IMR-90 (cell line): Measurements from ENCODE around the gene AKAP6. TPM values are rescaled to one million over a fixed set of nuclear protein-coding genes. Genes with fewer than 3 reads are reported as not detected.

ENCODE experiments used
- ATAC-seq: fragments of 200-7000 bp; cut with Tn5 transposase; 2 replicates; pipeline ENCODE4 v1.9.1; 2020; ENCODE audit warnings: low read depth, mild to moderate bottlenecking, moderate library complexity
- BruUV-seq: library from RNA; stranded (reverse); fragments of 400-500 nt; replicated peaks from 2 replicates; lab custom pipeline; 2021; lab: Mats Ljungman, UMichigan
- CTCF ChIA-PET: fragments of 300-600 bp; formaldehyde crosslinking; extraction: SDS; loops from one replicate; lab custom pipeline; 2021; ENCODE audit warnings: antibody characterized with exemption; lab: Yijun Ruan, JAX
- POLR2A ChIA-PET: fragments of 300-600 bp; sonication (Branson Sonifier 250); formaldehyde crosslinking; loops from one replicate; lab custom pipeline; 2022; ENCODE audit warnings: antibody characterized with exemption; ENCODE audit not compliant: unreplicated experiment; lab: Charles Lee
- DNase-seq: peaks from one replicate; pipeline ENCODE4 v3.0.0; 2013
- H2AFZ ChIP-seq: replicated peaks from 2 replicates; pipeline ENCODE3; 2013; ENCODE audit warnings: low read length, mild to moderate bottlenecking; ENCODE audit not compliant: poor library complexity
- H2AK5ac ChIP-seq: 2 replicates; pipeline ENCODE4 v1.6.1; 2013; ENCODE audit warnings: low read depth, low read length, inconsistent platforms
- H2AK9ac ChIP-seq: replicated peaks from 2 replicates; pipeline ENCODE3; 2013; ENCODE audit warnings: mild to moderate bottlenecking, low read depth, low read length, moderate library complexity; ENCODE audit not compliant: poor library complexity
- H2BK120ac ChIP-seq: 2 replicates; pipeline ENCODE4 v1.6.1; 2013; ENCODE audit warnings: low read depth, low read length, inconsistent platforms
- H2BK15ac ChIP-seq: 3 replicates; pipeline ENCODE4 v1.6.1; 2013; ENCODE audit warnings: low read depth, low read length, inconsistent platforms
- H2BK20ac ChIP-seq: 2 replicates; pipeline ENCODE4 v1.6.1; 2013; ENCODE audit warnings: low read depth, mild to moderate bottlenecking, inconsistent platforms, low read length, moderate library complexity
- H2BK5ac ChIP-seq: 2 replicates; pipeline ENCODE4 v1.6.1; 2013; ENCODE audit warnings: mild to moderate bottlenecking, low read depth, low read length, inconsistent platforms; ENCODE audit not compliant: poor library complexity, severe bottlenecking
- H3K14ac ChIP-seq: replicated peaks from 2 replicates; pipeline ENCODE4 v1.6.1; 2013; ENCODE audit warnings: low read depth, low read length, inconsistent platforms
- H3K18ac ChIP-seq: 2 replicates; pipeline ENCODE4 v1.6.1; 2013; ENCODE audit warnings: low read depth, low read length, control low read depth
- H3K23ac ChIP-seq: 2 replicates; pipeline ENCODE4 v1.6.1; 2013; ENCODE audit warnings: low read depth, low read length, inconsistent platforms
- H3K27ac ChIP-seq: 2 replicates; pipeline ENCODE4 v1.5.1; 2013; ENCODE audit warnings: mild to moderate bottlenecking, control low read depth, low read length; ENCODE audit not compliant: insufficient read depth
- H3K27me3 ChIP-seq: 2 replicates; pipeline ENCODE4 v1.6.1; 2013; ENCODE audit warnings: low read length; ENCODE audit not compliant: control insufficient read depth, insufficient read depth
- H3K36me3 ChIP-seq: 2 replicates; pipeline ENCODE4 v1.6.1; 2013; ENCODE audit warnings: low read length, mixed read lengths; ENCODE audit not compliant: control insufficient read depth, insufficient read depth
- H3K4ac ChIP-seq: 2 replicates; pipeline ENCODE4 v1.6.1; 2013; ENCODE audit warnings: low read depth, low read length, inconsistent platforms
- H3K4me1 ChIP-seq: 2 replicates; pipeline ENCODE4 v1.6.1; 2013; ENCODE audit warnings: low read length, mixed read lengths; ENCODE audit not compliant: control insufficient read depth, insufficient read depth
- H3K4me2 ChIP-seq: 2 replicates; pipeline ENCODE4 v1.6.1; 2013; ENCODE audit warnings: low read depth, mild to moderate bottlenecking, control low read depth, low read length, moderate library complexity
- H3K4me3 ChIP-seq: 2 replicates; pipeline ENCODE4 v1.5.1; 2013; ENCODE audit warnings: low read depth, mild to moderate bottlenecking, control low read depth, low read length, moderate library complexity; ENCODE audit not compliant: insufficient read depth
- H3K56ac ChIP-seq: 2 replicates; pipeline ENCODE4 v1.6.1; 2013; ENCODE audit warnings: low read length, inconsistent platforms; ENCODE audit not compliant: insufficient read depth; ENCODE audit errors: extremely low read depth
- H3K79me1 ChIP-seq, 2 experiments: 2 replicates each; pipeline ENCODE4 v1.6.1; 2013; ENCODE audit warnings: low read length in 2 of 2, inconsistent platforms in 1 of 2, low read depth in 1 of 2
- H3K9ac ChIP-seq: 2 replicates; pipeline ENCODE4 v1.6.1; 2013; ENCODE audit warnings: low read depth, low read length, control low read depth
- H3K9me1 ChIP-seq: 2 replicates; pipeline ENCODE4 v1.6.1; 2013; ENCODE audit warnings: low read length, inconsistent platforms; ENCODE audit not compliant: insufficient read depth
- H3K9me3 ChIP-seq: 2 replicates; pipeline ENCODE4 v1.6.1; 2013; ENCODE audit warnings: low read length; ENCODE audit not compliant: control insufficient read depth, insufficient read depth
- H4K20me1 ChIP-seq: 2 replicates; pipeline ENCODE4 v1.6.1; 2013; ENCODE audit warnings: low read length, inconsistent platforms; ENCODE audit not compliant: insufficient read depth
- H4K5ac ChIP-seq: 2 replicates; pipeline ENCODE4 v1.6.1; 2013; ENCODE audit warnings: mild to moderate bottlenecking, low read depth, low read length, control low read depth
- H4K8ac ChIP-seq, 2 experiments: 2 replicates each; pipeline ENCODE4 v1.6.1; 2013; ENCODE audit warnings: low read depth in 2 of 2, low read length in 2 of 2, control low read depth in 1 of 2, inconsistent platforms in 1 of 2
- H4K91ac ChIP-seq: 2 replicates; pipeline ENCODE4 v1.6.1; 2013; ENCODE audit warnings: low read depth, low read length, inconsistent platforms; ENCODE audit not compliant: insufficient read depth
- CEBPB ChIP-seq: IDR thresholded peaks from 2 replicates; pipeline ENCODE4 v1.6.1; 2012; ENCODE audit warnings: low read depth, low read length, improper control_type of control experiment
- MAZ ChIP-seq: IDR thresholded peaks from 2 replicates; pipeline ENCODE4 v1.6.1; 2012; ENCODE audit warnings: low read depth, mild to moderate bottlenecking, low read length, improper control_type of control experiment, moderate library complexity, borderline replicate concordance
- MXI1 ChIP-seq: IDR thresholded peaks from 2 replicates; pipeline ENCODE4 v1.6.1; 2012; ENCODE audit warnings: low read depth, mild to moderate bottlenecking, low read length, moderate library complexity, borderline replicate concordance
- NFE2L2 ChIP-seq: fragments of 150-350 bp; IDR thresholded peaks from 2 replicates; pipeline ENCODE4 v1.6.1; 2016; ENCODE audit warnings: low read depth, mild to moderate bottlenecking, low read length
- SMC3 ChIP-seq: fragments of 150-350 bp; IDR thresholded peaks from 2 replicates; pipeline ENCODE4 v1.6.1; 2016; ENCODE audit warnings: low read depth, mild to moderate bottlenecking, antibody characterized with exemption, low read length, moderate library complexity
- WGBS, 2 experiments: methylation state at CpG; one replicate each; pipeline versions ENCODE4 v1.1.5 to v1.1.7; 2013; ENCODE audit warnings: missing lambda C conversion rate in 2 of 2; ENCODE audit not compliant: insufficient read length in 1 of 2; ENCODE audit errors: extremely low coverage in 2 of 2; 5-methylcytosine and 5-hydroxymethylcytosine counted together
- dilution Hi-C: fragments of 300-500 bp; cut with HindIII; formaldehyde crosslinking; loops from one replicate; pipeline ENCODE4 v1.14.3; 2018; ENCODE audit warnings: low sequenced_read_pairs; ENCODE audit not compliant: unreplicated experiment
- in situ Hi-C: fragments of 300-500 bp; cut with MboI; formaldehyde crosslinking; loops from 3 replicates; pipeline ENCODE4 v1.14.3; 2019; ENCODE audit warnings: low sequenced_read_pairs, inconsistent platforms, mixed read lengths
- intact Hi-C: fragments of 100-400 bp; cut with micrococcal nuclease; formaldehyde crosslinking; loops from 2 replicates; pipeline ENCODE4 v1.10.0; 2022
- polyA plus RNA-seq, 3 experiments: library from polyadenylated mRNA; depleted of rRNA; stranded (reverse); fragments of >200 nt; gene quantifications; 2 replicates each; pipeline ENCODE4 v1.2.3, GENCODE V29; 2012; ENCODE audit warnings: low replicate concordance in 1 of 3
- total RNA-seq: library from RNA; depleted of rRNA; stranded (reverse); fragments of >200 nt; gene quantifications from 2 replicates; pipeline ENCODE4 v1.2.3, GENCODE V29; 2012
- TF ChIP-seq, protein P1 (sequence below): fragments of 150-350 bp; IDR thresholded peaks from 2 replicates; pipeline ENCODE4 v1.6.1; 2017; ENCODE audit warnings: mild to moderate bottlenecking, antibody characterized with exemption, low read length, low read depth
- TF ChIP-seq, protein P2 (sequence below): conservative IDR thresholded peaks from 2 replicates; pipeline ENCODE4 v1.5.1; 2012; ENCODE audit warnings: mild to moderate bottlenecking, low read depth, low read length, improper control_type of control experiment

AKAP6 gene
- total and polyA plus RNA-seq, 2 of the 4 experiments (the other 2 are of a cell fraction): 0.22 to 1.6 TPM

DNA sequence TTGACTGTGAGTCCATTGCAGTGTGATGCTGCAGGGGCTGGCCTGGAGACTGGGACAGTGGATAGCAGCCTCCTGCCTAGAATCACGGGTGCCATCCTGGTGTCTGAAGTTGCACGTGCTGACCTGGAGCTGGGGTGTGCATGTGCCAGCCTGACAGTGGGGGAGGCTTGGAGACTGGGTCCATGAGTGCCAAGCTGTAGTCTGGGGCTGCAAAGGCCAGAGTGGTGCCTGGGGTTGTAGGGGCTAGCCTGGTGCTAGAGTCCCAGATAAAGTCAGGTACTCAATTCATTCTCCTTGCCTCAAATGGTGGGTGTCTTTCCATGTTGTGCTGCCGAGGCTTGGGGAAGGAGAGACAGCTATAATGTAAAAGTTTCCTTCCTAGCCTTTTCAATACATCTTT is 427.7 kb downstream of the AKAP6 start:
- Histone ChIP-seq H2AFZ (no peak overlapping the region), H3K4me2 (no peak overlapping the region), H3K23ac (no peak overlapping the region), H4K5ac (no peak overlapping the region), H3K9ac (no peak overlapping the region), H3K56ac (no peak overlapping the region), H2BK5ac (no peak overlapping the region), H3K27me3 (no peaks in the 10 kb centered on the region), H2BK120ac (no peak overlapping the region), H4K91ac (no peak overlapping the region), H4K8ac (no peak overlapping the region), H3K79me1 (no peaks in the 10 kb centered on the region), H3K4ac (no peak overlapping the region), H3K4me3 (no peak overlapping the region), H3K9me3 (peaks cover 2% of the 10 kb centered on the region; the same call in 1 of the 2 replicates), H2BK15ac (no peak overlapping the region), H3K14ac (no peak overlapping the region), H3K9me1 (no peaks in the 10 kb centered on the region), H3K18ac (no peak overlapping the region), H4K20me1 (no peaks in the 10 kb centered on the region), H3K4me1 (no peaks in the 10 kb centered on the region), H3K36me3 (no peaks in the 10 kb centered on the region), H2AK5ac (no peak overlapping the region), H2AK9ac (no peak overlapping the region), H2BK20ac (no peak overlapping the region), H3K27ac (no peak overlapping the region)
- ATAC-seq (no peak), DNase-seq (no peak)
- no TSS peak for BruUV-seq
- WGBS, 2 experiments: no CpG with 5 or more reads among the region's 3 CpGs
- dilution Hi-C loops (no loop called here), intact Hi-C loops (no loop called here), in situ Hi-C loops (no loop called here)
- POLR2A ChIA-PET: no interaction called here
- TF ChIP-seq MXI1 (no peak), CEBPB (no peak), SMC3 (no peak), NFE2L2 (no peak), MAZ (no peak)
- TF ChIP-seq, protein P1, sequence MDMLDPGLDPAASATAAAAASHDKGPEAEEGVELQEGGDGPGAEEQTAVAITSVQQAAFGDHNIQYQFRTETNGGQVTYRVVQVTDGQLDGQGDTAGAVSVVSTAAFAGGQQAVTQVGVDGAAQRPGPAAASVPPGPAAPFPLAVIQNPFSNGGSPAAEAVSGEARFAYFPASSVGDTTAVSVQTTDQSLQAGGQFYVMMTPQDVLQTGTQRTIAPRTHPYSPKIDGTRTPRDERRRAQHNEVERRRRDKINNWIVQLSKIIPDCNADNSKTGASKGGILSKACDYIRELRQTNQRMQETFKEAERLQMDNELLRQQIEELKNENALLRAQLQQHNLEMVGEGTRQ: no peak
- TF ChIP-seq, protein P2, sequence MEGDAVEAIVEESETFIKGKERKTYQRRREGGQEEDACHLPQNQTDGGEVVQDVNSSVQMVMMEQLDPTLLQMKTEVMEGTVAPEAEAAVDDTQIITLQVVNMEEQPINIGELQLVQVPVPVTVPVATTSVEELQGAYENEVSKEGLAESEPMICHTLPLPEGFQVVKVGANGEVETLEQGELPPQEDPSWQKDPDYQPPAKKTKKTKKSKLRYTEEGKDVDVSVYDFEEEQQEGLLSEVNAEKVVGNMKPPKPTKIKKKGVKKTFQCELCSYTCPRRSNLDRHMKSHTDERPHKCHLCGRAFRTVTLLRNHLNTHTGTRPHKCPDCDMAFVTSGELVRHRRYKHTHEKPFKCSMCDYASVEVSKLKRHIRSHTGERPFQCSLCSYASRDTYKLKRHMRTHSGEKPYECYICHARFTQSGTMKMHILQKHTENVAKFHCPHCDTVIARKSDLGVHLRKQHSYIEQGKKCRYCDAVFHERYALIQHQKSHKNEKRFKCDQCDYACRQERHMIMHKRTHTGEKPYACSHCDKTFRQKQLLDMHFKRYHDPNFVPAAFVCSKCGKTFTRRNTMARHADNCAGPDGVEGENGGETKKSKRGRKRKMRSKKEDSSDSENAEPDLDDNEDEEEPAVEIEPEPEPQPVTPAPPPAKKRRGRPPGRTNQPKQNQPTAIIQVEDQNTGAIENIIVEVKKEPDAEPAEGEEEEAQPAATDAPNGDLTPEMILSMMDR: no peak
- CTCF ChIA-PET: no interaction called here
